Gastrocnemius medialis (tissue), 4 donors: ENCODE measurements around the gene KAZN. TPM values are rescaled to one million over a fixed set of nuclear protein-coding genes. Genes with fewer than 3 reads are reported as not detected.

Experiments
- ATAC-seq, 2 donors: fragments of 150-250 bp; one replicate each; pipeline ENCODE4 v1.9.1; 2016
- DNase-seq, 2 donors: peaks; one replicate each; pipeline ENCODE4 v3.0.0-alpha.2; 2019
- H3K27ac ChIP-seq, 4 donors: fragments of 200-600 bp; sonication (generic); 1 replicate in 1 of 4; 2 replicates in 3 of 4; pipeline ENCODE4 v1.5.1; 2016 to 2018; ENCODE audit warnings: mild to moderate bottlenecking in 2 of 4, moderate library complexity in 1 of 4
- H3K27me3 ChIP-seq, 3 donors: fragments of 200-600 bp; sonication (generic) in 2 of 3; 1 replicate in 1 of 3; 2 replicates in 2 of 3; pipeline versions ENCODE4 v1.5.1 to v1.6.0; 2016 to 2019; ENCODE audit warnings: mild to moderate bottlenecking in 1 of 3, moderate library complexity in 1 of 3
- H3K36me3 ChIP-seq, 2 donors: fragments of 200-600 bp; sonication (generic) in 1 of 2; one replicate each; pipeline ENCODE4 v1.5.1; 2017 to 2018
- H3K4me1 ChIP-seq, 2 donors: fragments of 200-600 bp; sonication (generic) in 1 of 2; one replicate each; pipeline ENCODE4 v1.5.1; 2016 to 2017; ENCODE audit warnings: mild to moderate bottlenecking in 2 of 2
- H3K4me3 ChIP-seq, 4 donors: fragments of 200-600 bp; sonication (generic) in 3 of 4; 1 replicate in 1 of 4; 2 replicates in 3 of 4; pipeline ENCODE4 v1.5.1; 2016 to 2019; ENCODE audit warnings: mild to moderate bottlenecking in 2 of 4
- H3K9me3 ChIP-seq, 3 donors: fragments of 200-600 bp; sonication (generic) in 2 of 3; 1 replicate in 1 of 3; 2 replicates in 2 of 3; pipeline ENCODE4 v1.5.1; 2016 to 2019
- CTCF ChIP-seq, 5 experiments: fragments of 450-650 bp in 3 of 5; fragments of 200-600 bp in 2 of 5; sonication (generic) in 2 of 5; IDR thresholded peaks in 4 of 5; conservative IDR thresholded peaks in 1 of 5; 1 replicate in 4 of 5; 2 replicates in 1 of 5; pipeline ENCODE4 v1.5.1; 2016 to 2019; ENCODE audit warnings: antibody characterized with exemption in 5 of 5, mild to moderate bottlenecking in 3 of 5, moderate library complexity in 3 of 5
- POLR2A ChIP-seq, 2 donors: fragments of 450-650 bp; IDR thresholded peaks; one replicate each; pipeline ENCODE4 v1.6.1; 2017; ENCODE audit warnings: antibody characterized with exemption in 2 of 2, mild to moderate bottlenecking in 2 of 2, moderate library complexity in 2 of 2
- in situ Hi-C, 4 donors: fragments of 200-750 bp; cut with MboI; loops; one replicate each; pipeline versions ENCODE4 v1.15.0 to v1.8.0; 2017; ENCODE audit warnings: low sequenced_read_pairs in 4 of 4
- intact Hi-C: fragments of 100-400 bp; cut with DNase I; formaldehyde crosslinking; loops from one replicate; pipeline ENCODE4 v1.15.1; 2023; ENCODE audit warnings: low total_unique reads
- total RNA-seq, 4 donors: library from RNA; depleted of rRNA; stranded (reverse); fragments of >200 nt; gene quantifications; one replicate each; pipeline versions ENCODE4 v1.1.0 to v1.2.3, GENCODE V29; 2016

The KAZN gene
- total RNA-seq, 4 donors from 2014 or later: 0.05 to 2.2 (median 1.00) TPM

- no peaks in the 10 kb centered on the region for H3K27me3 ChIP-seq
- intact Hi-C loops: no loop called here
- no peaks in the 10 kb centered on the region for H3K4me1 ChIP-seq
- TF ChIP-seq POLR2A (IDR thresholded peaks at IDR 0.05): no peak
- TF ChIP-seq CTCF (IDR thresholded peaks at IDR 0.05 in 4 of 5, conservative IDR thresholded peaks at IDR 0.05 in 1 of 5): no peak
- in situ Hi-C loops: no loop called here
- no peak overlapping the region for H3K4me3 ChIP-seq
- ATAC-seq (no peak), DNase-seq (no peak)
- peak overlapping the region; percentile 25 to 41 (median 30) for H3K27ac ChIP-seq
- H3K9me3 ChIP-seq: no peaks in the 10 kb centered on the region
- H3K36me3 ChIP-seq: no peaks in the 10 kb centered on the region
Measured at GRCh38 chr1:15067148-15067547, 468.7 kb downstream of the KAZN start.

- TF ChIP-seq CTCF (IDR thresholded peaks at IDR 0.05 in 4 of 5, conservative IDR thresholded peaks at IDR 0.05 in 1 of 5): no peak
- no peak for TF ChIP-seq POLR2A (IDR thresholded peaks at IDR 0.05)
- Histone ChIP-seq H3K4me3 (no peak overlapping the region), H3K27ac (peak overlapping the region in 3 of 4 donors; percentile 20 to 50 (median 21)), H3K36me3 (no peaks in the 10 kb centered on the region), H3K27me3 (no peaks in the 10 kb centered on the region), H3K4me1 (no peaks in the 10 kb centered on the region), H3K9me3 (no peaks in the 10 kb centered on the region)
- DNase-seq (no peak), ATAC-seq (no peak)
- in situ Hi-C loops: no loop called here
- intact Hi-C loops: no loop called here
Measured at GRCh38 chr1:15068152-15068551, 469.7 kb downstream of the KAZN start.

DNA sequence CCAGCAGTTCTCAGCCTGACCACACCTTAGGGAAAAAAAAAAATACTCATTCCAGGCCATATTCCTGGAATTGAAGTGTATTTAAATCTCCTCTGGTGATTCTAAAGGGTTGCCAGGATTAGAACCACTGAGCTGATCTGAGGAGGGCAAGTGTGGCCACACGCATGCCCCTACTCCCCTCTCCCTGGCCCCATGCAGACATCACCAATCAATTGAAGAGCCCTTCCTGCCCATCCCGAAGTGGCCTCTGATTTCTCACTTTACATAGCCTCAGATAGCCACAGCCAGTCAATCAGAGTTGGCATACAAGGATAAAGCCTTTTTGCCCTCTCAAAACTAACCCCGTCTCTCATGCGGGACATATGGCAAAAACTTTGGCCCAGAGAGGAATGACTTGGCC is 470.5 kb downstream of the KAZN start:
- Histone ChIP-seq H3K4me3 (no peak overlapping the region), H3K36me3 (no peaks in the 10 kb centered on the region), H3K27me3 (no peaks in the 10 kb centered on the region), H3K4me1 (no peaks in the 10 kb centered on the region), H3K27ac (peak overlapping the region in 1 of 4 donors; percentile 50), H3K9me3 (no peaks in the 10 kb centered on the region)
- in situ Hi-C loops (no loop called here), intact Hi-C loops (no loop called here)
- no peak for TF ChIP-seq POLR2A (IDR thresholded peaks at IDR 0.05)
- DNase-seq (no peak), ATAC-seq (no peak)

- Histone ChIP-seq H3K4me3 (no peak overlapping the region), H3K27ac (no peak overlapping the region), H3K4me1 (no peaks in the 10 kb centered on the region), H3K9me3 (no peaks in the 10 kb centered on the region), H3K27me3 (no peaks in the 10 kb centered on the region), H3K36me3 (no peaks in the 10 kb centered on the region)
- DNase-seq: no peak
- TF ChIP-seq CTCF (IDR thresholded peaks at IDR 0.05 in 4 of 5, conservative IDR thresholded peaks at IDR 0.05 in 1 of 5): no peak
- no peak for TF ChIP-seq POLR2A (IDR thresholded peaks at IDR 0.05)
- intact Hi-C loops: no loop called here
- in situ Hi-C loops: no loop called here
- no peak for ATAC-seq
Measured at GRCh38 chr1:15070145-15070748, 471.8 kb downstream of the KAZN start.

GRCh38 chr1:15071936-15072335 is 473.5 kb downstream of the KAZN start:
- in situ Hi-C loops: no loop called here
- no peak for DNase-seq
- no peak for TF ChIP-seq POLR2A (IDR thresholded peaks at IDR 0.05)
- no peak for TF ChIP-seq CTCF (IDR thresholded peaks at IDR 0.05 in 4 of 5, conservative IDR thresholded peaks at IDR 0.05 in 1 of 5)
- no peak for ATAC-seq
- intact Hi-C loops: no loop called here
- Histone ChIP-seq H3K4me1 (no peaks in the 10 kb centered on the region), H3K9me3 (no peaks in the 10 kb centered on the region), H3K27me3 (no peaks in the 10 kb centered on the region), H3K4me3 (no peak overlapping the region), H3K36me3 (no peaks in the 10 kb centered on the region), H3K27ac (no peak overlapping the region)
